AG10803 (cell line): ENCODE measurements around the gene NVL.
"Not testable (repeated sequence)": the region's sequence is repeated elsewhere in the genome, so short reads cannot be mapped to it uniquely, and the experiment has no call there.

Source experiments
- DNase-seq: peaks from one replicate; pipeline ENCODE4 v3.0.0; 2010; ENCODE audit warnings: low read depth
- H3K4me3 ChIP-seq: 2 replicates; pipeline ENCODE4 v1.5.1; 2011; ENCODE audit warnings: mild to moderate bottlenecking, low read length, control low read depth
- TF ChIP-seq, protein P1 (sequence below): conservative IDR thresholded peaks from 2 replicates; pipeline ENCODE4 v1.5.1; 2011; ENCODE audit warnings: mild to moderate bottlenecking, low read length, control low read depth, inconsistent platforms

The NVL gene

DNA sequence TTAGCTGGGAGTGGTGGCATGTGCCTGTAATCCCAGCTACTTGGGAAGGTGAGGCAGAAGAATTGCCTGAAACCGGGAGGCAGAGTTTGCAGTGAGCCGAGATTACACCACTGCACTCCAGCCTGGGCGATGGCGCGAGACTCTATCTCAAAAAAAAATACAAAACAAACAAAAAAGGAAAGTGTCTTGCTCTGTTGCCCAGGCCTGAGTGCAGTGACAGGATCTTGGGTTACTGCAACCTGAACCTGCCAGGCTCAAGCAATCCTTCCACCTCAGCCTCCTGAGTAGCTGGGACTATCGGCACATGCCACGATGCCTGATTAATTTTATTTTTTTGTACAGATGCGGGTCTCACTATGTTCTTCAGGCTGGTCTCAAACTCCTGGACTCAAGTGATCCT, 113.6 kb downstream of the NVL start:
- no peak for DNase-seq
- TF ChIP-seq, protein P1, sequence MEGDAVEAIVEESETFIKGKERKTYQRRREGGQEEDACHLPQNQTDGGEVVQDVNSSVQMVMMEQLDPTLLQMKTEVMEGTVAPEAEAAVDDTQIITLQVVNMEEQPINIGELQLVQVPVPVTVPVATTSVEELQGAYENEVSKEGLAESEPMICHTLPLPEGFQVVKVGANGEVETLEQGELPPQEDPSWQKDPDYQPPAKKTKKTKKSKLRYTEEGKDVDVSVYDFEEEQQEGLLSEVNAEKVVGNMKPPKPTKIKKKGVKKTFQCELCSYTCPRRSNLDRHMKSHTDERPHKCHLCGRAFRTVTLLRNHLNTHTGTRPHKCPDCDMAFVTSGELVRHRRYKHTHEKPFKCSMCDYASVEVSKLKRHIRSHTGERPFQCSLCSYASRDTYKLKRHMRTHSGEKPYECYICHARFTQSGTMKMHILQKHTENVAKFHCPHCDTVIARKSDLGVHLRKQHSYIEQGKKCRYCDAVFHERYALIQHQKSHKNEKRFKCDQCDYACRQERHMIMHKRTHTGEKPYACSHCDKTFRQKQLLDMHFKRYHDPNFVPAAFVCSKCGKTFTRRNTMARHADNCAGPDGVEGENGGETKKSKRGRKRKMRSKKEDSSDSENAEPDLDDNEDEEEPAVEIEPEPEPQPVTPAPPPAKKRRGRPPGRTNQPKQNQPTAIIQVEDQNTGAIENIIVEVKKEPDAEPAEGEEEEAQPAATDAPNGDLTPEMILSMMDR, result no peak
- H3K4me3 ChIP-seq, result no peak overlapping the region

DNA sequence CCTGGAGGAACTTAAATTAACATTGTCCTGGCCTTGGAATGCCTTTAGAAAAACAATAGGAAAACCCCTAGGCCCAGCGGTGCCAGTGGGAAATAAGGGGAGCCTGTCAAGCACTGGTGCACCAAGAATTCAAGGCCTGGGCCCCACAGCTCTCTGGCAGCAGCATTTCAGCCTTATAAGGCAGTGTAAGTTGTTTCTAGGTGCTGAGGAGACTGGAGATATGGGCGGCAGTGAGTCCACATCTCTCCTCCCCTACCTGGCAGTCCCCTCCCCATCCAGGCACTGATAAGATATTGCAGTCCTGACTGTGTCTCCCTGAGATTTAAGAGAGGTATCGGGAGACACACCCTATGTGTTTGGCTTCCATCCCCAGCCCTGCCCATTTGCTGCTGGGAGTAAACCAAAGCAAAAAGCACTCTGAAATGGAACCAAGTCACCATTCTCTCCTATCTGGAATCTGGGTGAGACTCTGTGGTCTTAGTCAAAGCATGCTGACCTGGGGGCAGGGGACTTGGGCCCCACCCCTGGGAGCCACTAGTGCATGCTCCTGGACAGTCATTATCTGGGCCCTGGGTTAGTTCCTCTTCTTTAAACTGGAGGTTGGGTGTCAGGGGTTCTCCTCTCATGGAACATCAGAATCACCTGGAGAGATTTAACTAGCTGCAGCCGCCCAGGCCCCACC, 116.4 kb downstream of the NVL start:
- no peak overlapping the region for H3K4me3 ChIP-seq
- no peak for DNase-seq
- TF ChIP-seq, protein P1, result no peak

DNA sequence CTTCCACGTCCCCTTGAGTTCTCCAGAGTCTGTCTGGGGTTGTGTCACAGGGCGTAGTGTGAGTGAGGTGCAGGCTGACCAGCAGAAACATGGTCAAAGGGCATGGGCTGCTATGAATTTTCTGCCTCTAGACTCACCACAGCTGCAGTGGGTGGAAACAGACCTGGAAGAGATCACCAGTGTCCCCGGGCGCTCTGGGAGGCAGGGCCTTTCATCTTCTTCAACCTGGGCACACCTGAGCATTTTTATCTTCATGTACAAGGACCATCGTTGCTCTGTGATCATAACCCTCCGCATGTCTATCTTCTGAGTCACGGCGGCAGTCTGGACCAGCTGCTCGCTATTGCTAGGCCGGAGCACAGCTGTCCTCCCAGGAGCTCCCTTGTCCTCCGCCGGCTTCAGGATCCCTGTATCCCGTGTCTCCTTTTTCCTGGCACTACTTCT, 117.3 kb downstream of the NVL start:
- DNase-seq, result no peak
- H3K4me3 ChIP-seq, result no peak overlapping the region
- TF ChIP-seq, protein P1, result no peak

DNA sequence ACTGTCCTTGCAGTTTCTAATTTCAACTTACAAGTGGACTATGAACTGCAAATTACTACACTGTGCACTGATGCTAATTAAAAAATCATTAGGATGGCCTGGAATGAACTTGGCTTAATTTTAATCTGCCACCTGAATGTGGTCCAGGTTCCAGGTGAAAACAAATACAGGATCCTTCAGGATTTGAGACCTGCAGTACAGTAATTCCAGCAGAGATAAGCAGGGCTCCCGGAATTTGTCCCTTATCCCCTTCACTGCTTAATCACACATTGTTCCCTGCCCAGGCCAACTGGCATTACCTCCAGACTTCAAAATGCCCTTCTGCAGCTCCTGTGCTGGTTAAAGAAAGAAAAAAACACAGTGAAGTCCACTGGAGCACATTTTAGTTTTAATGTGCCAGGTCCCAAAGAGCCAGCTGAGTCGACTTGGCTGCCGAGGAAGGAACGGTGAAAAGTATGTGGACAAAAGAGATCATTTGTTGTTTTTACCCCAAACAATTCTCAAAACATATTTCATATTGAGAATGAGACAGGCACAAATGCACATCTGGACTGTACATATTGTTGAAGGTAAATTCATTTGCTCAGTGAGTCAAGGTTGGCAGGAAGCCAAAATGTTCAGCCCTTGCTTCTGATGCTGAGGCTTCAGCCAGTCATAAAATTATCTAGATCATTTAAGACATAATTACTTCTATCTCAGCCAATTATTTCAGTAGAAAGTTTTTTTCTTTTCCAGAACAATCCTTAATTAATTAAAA, 118.6 kb downstream of the NVL start:
- DNase-seq, result peak; percentile 65
- TF ChIP-seq, protein P1, result no peak

DNA sequence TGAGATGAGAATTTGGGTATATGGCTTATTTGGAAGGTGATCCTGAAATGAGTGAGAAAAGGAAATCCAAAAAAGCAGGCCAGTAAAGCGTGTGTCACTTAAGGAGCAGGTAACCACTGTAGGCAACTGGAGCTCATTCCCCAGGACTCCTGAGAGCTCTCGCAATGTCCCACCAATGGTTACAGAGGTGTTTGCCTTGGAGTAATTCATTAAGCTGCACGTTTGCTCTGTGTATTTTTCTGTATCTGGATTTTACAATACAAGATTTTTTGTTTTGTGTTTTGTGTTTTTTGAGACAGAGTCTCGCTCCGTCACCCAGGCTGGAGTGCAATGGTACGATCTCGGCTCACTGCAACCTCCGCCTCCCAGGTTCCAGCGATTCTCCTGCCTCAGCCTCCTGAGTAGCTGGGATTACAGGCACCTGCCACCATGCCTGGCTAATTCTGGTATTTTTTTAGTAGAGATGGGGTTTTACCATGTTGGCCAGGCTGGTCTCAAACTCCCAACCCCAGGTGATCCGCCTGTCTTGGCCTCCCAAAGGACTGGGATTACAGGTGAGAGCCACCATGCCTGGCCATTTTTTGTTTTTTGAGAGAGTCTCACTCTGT, 123.9 kb downstream of the NVL start:
- not testable (repeated sequence) for H3K4me3 ChIP-seq, DNase-seq

More for the DNA sequence above, 118.6 kb downstream of the NVL start:
- H3K4me3 ChIP-seq, result no peak overlapping the region

DNA sequence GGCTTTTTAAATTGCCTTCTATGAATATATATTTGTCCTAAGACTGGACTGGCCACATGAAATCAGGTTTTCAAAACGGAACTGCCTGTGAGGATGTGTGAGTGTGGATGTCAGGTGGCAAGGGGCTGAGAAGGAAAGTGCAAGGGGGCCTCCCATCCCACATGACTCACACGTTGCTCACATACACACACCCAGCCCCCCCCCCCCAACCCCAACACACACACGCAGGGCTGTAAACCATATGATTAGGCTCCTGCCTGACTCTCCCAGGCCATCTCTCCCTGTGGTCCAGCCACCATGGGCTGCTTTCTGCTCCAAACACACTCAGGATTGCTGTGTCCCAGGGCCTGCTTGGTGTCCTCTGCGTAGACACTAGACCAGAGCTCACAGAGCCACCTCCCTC, 124.5 kb downstream of the NVL start:
- TF ChIP-seq, protein P1, result no peak
- H3K4me3 ChIP-seq, result peak overlapping the region; percentile 30
- DNase-seq, result peak; percentile 73

DNA sequence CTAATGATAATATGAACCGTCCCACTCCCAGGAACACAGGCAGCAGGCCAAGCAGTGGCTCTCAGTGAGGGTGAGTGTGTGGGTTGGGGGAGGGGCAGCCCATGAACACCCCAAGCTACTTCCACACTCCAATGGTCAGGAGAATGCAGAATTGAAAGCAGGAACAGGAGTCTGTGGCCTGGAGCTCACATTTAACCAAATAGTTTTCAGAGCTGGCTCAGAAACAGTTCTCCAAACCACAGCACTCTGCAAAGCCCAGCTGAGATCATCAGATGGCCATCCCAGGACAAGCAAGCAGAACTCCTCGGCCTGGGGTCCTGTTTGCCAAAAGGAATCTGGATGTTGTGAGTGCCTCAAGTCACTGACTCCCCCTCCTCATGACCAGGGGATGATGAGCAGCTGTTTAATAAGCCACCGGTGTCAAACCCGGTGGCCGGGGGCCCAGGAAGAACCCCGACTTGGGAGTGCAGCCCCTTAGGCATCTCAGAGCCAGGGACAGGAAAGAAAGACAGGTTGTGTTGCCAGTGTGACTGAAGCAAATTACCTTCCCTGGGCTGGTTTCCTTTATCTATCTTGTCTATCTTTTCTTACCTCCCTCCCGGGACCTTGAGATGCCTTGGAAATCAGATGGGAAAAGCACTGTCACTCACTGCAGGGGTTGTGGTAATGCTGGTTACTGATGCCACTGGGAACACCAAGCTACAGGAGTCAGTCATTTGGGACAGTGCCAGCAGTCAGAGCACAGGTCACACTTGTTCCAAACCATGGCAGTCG, 126.5 kb downstream of the NVL start:
- no peak overlapping the region for H3K4me3 ChIP-seq
- DNase-seq, result peak; percentile 84
- TF ChIP-seq, protein P1, result no peak
